Measurements from ENCODE around the gene CD320.
"Not testable (repeated sequence)": the region's sequence is repeated elsewhere in the genome, so short reads cannot be mapped to it uniquely, and the experiment has no call there.

CD320 gene

GRCh38 chr19:8307965-8308866 lies at the start of gene CD320:
Gene CD320, minus strand, starts transcription at chr19:8308358. Its CDS starts 68 bp downstream, at chr19:8308290.
- DNase-seq (ENCODE audit: low read depth in 2 of 2) = peak; percentile 79 to 82

GRCh38 chr19:8357007-8357521 lies 48.9 kb upstream of the CD320 start:
- DNase-seq (ENCODE audit: low read depth in 2 of 2) = no peak

- DNase-seq (ENCODE audit: low read depth in 2 of 2) = no peak
Observed at GRCh38 chr19:8355631-8356402, 47.7 kb upstream of the CD320 start.

GRCh38 chr19:8352845-8353244 lies 44.7 kb upstream of the CD320 start:
- DNase-seq (ENCODE audit: low read depth in 2 of 2) = not testable (repeated sequence)

GRCh38 chr19:8352134-8352827 lies 44.1 kb upstream of the CD320 start:
- DNase-seq (ENCODE audit: low read depth in 2 of 2) = no peak

GRCh38 chr19:8349629-8350372 lies 41.6 kb upstream of the CD320 start:
- DNase-seq (ENCODE audit: low read depth in 2 of 2) = not testable (repeated sequence)

GRCh38 chr19:8343483-8343844 lies 35.3 kb upstream of the CD320 start:
- no peak for DNase-seq (ENCODE audit: low read depth in 2 of 2)

- DNase-seq (ENCODE audit: low read depth in 2 of 2) = peak; percentile 92 to 93
Observed at GRCh38 chr19:8342684-8343482, 34.7 kb upstream of the CD320 start, which contains the start of gene KANK3. Gene KANK3, minus strand, starts transcription at chr19:8343262. Its CDS starts 5,434 bp downstream, at chr19:8337828.

GRCh38 chr19:8342316-8342683 lies 34.1 kb upstream of the CD320 start:
- no peak for DNase-seq (ENCODE audit: low read depth in 2 of 2)

GRCh38 chr19:8341504-8341903 lies 33.3 kb upstream of the CD320 start:
- not testable (repeated sequence) for DNase-seq (ENCODE audit: low read depth in 2 of 2)

- DNase-seq (ENCODE audit: low read depth in 2 of 2) = no peak
Observed at GRCh38 chr19:8340341-8341096, 32.4 kb upstream of the CD320 start.

- DNase-seq (ENCODE audit: low read depth in 2 of 2) = no peak
Observed at GRCh38 chr19:8338835-8339234, 30.7 kb upstream of the CD320 start.

GRCh38 chr19:8337728-8338127 lies 29.6 kb upstream of the CD320 start:
- no peak for DNase-seq (ENCODE audit: low read depth in 2 of 2)

GRCh38 chr19:8336660-8337059 lies 28.5 kb upstream of the CD320 start:
- DNase-seq (ENCODE audit: low read depth in 2 of 2) = no peak

- DNase-seq (ENCODE audit: low read depth in 2 of 2) = no peak
Observed at GRCh38 chr19:8336072-8336569, 28.0 kb upstream of the CD320 start.

- no peak for DNase-seq (ENCODE audit: low read depth in 2 of 2)
Observed at GRCh38 chr19:8335343-8336071, 27.3 kb upstream of the CD320 start.

- DNase-seq (ENCODE audit: low read depth in 2 of 2) = no peak
Observed at GRCh38 chr19:8334458-8335342, 26.5 kb upstream of the CD320 start.
